HepG2 (cell line): ENCODE measurements around the gene ZNF629. TPM values are rescaled to one million over a fixed set of nuclear protein-coding genes. Genes with fewer than 3 reads are reported as not detected.

Experiments
- FUBP1 ChIP-seq: sonication (generic); formaldehyde crosslinking; IDR thresholded peaks from 2 replicates; pipeline ENCODE4 v1.5.1; 2020; ENCODE audit warnings: missing genetic modification reagents, mild to moderate bottlenecking, borderline replicate concordance
- HMGA1 ChIP-seq: sonication (generic); formaldehyde crosslinking; conservative IDR thresholded peaks from 2 replicates; pipeline ENCODE4 v1.4.0; 2020; ENCODE audit warnings: missing genetic modification reagents
- HNRNPK ChIP-seq: fragments of 200-400 bp; formaldehyde crosslinking; IDR thresholded peaks from 2 replicates; pipeline ENCODE4 v1.6.1; 2018; ENCODE audit warnings: low read length, low read depth, moderate library complexity, mild to moderate bottlenecking; ENCODE audit not compliant: poor library complexity, severe bottlenecking
- HNRNPLL ChIP-seq: fragments of 200-400 bp; formaldehyde crosslinking; IDR thresholded peaks from 2 replicates; pipeline ENCODE4 v1.6.1; 2017; ENCODE audit warnings: mild to moderate bottlenecking, low read depth, low read length; ENCODE audit not compliant: poor library complexity, severe bottlenecking
- MBNL3 ChIP-seq: fragments of 250-450 bp; sonication (Bioruptor Pico); conservative IDR thresholded peaks from 2 replicates; pipeline ENCODE4 v1.8.0; 2022; ENCODE audit warnings: mild to moderate bottlenecking, inconsistent platforms
- PRDM15 ChIP-seq: sonication (generic); formaldehyde crosslinking; IDR thresholded peaks from 2 replicates; pipeline ENCODE4 v1.4.0; 2020; ENCODE audit warnings: missing genetic modification reagents
- RBM22 ChIP-seq: fragments of 200-400 bp; formaldehyde crosslinking; optimal IDR thresholded peaks from 2 replicates; pipeline ENCODE3; 2017; ENCODE audit warnings: mild to moderate bottlenecking, low read length, moderate library complexity
- SIN3A ChIP-seq: IDR thresholded peaks from 2 replicates; pipeline ENCODE4 v1.6.1; 2011; ENCODE audit warnings: low read depth, mild to moderate bottlenecking, control low read depth, low read length, borderline replicate concordance
- THAP7 ChIP-seq: sonication (generic); formaldehyde crosslinking; IDR thresholded peaks from 2 replicates; pipeline ENCODE4 v1.8.1; 2023; ENCODE audit warnings: mild to moderate bottlenecking, missing genetic modification reagents
- ZBTB3 ChIP-seq: sonication (generic); formaldehyde crosslinking; IDR thresholded peaks from 2 replicates; pipeline ENCODE4 v1.4.0; 2020; ENCODE audit warnings: low read depth, mild to moderate bottlenecking, moderate library complexity, missing genetic modification reagents, borderline replicate concordance
- ZNF691 ChIP-seq: sonication (generic); formaldehyde crosslinking; IDR thresholded peaks from 2 replicates; pipeline ENCODE4 v1.4.0; 2020; ENCODE audit warnings: missing genetic modification reagents, low read depth, mild to moderate bottlenecking, borderline replicate concordance
- ZXDC ChIP-seq: sonication (generic); formaldehyde crosslinking; IDR thresholded peaks from 2 replicates; pipeline ENCODE4 v1.5.0; 2020; ENCODE audit warnings: mild to moderate bottlenecking, missing genetic modification reagents
- polyA plus RNA-seq, 8 experiments: library from polyadenylated mRNA; depleted of rRNA in 3 of 8; stranded (reverse) in 7 of 8; unstranded in 1 of 8; fragments of >200 nt; fragmentation: Illumina TruSeq in 4 of 8; extraction: Trizol in 4 of 8; gene quantifications; 2 replicates each; pipeline versions ENCODE4 v1.2.1 to v1.2.3, GENCODE V29; 2011 to 2016; ENCODE audit warnings: low read depth in 4 of 8, missing spikeins in 1 of 8, mixed read lengths in 1 of 8; ENCODE audit not compliant: insufficient read depth in 1 of 8
- total RNA-seq, 5 experiments: library from RNA; depleted of rRNA; stranded (reverse); fragments of >200 nt; fragmentation: Illumina TruSeq; extraction: Trizol; gene quantifications; 2 replicates each; pipeline ENCODE4 v1.2.3, GENCODE V29; 2016; ENCODE audit warnings: low read depth in 1 of 5

Gene ZNF629
- total and polyA plus RNA-seq, 2 of the 13 experiments (the other 11 are each of a cell fraction or from before 2014, with no cell fraction given): 6.1 to 16.5 TPM

- TF ChIP-seq FUBP1 (CRISPR knock-in tag): no peak
- 0 out of 2 replicates have a peak, but pooled peaks have one; percentile 24 for TF ChIP-seq ZBTB3
- no peak for TF ChIP-seq HMGA1 (CRISPR knock-in tag)
- no peak for TF ChIP-seq ZNF691 (CRISPR knock-in tag)
- peak; percentile 99 for TF ChIP-seq SIN3A
- TF ChIP-seq PRDM15 (CRISPR knock-in tag): peak; percentile 50; the same call in 1 of the 2 replicates
- TF ChIP-seq RBM22: peak; percentile 95
- TF ChIP-seq ZXDC (CRISPR knock-in tag): no peak
- peak; percentile 33 for TF ChIP-seq HNRNPK
- TF ChIP-seq MBNL3: no peak
- peak; percentile 62 for TF ChIP-seq HNRNPLL
- TF ChIP-seq THAP7 (CRISPR knock-in tag): no peak
Observed at GRCh38 chr16:30761928-30762902, 24.8 kb downstream of the ZNF629 start, which contains the start of the genes CFAP119 and RNF40 (continued).
